DOHH2 (cell line): ENCODE results near the gene FMNL3.

Experiments
- H3F3A ChIP-seq: fragments of 200-600 bp; sonication (generic), shearing (Covaris generic); 2 replicates; pipeline ENCODE4 v1.6.0; 2016; ENCODE audit warnings: antibody characterized with exemption, mild to moderate bottlenecking; ENCODE audit not compliant: control insufficient read depth, insufficient read depth
- H3K27ac ChIP-seq: fragments of 200-600 bp; sonication (generic); 2 replicates; pipeline ENCODE4 v1.5.1; 2014; ENCODE audit warnings: low read depth, mild to moderate bottlenecking, low read length, moderate library complexity
- H3K27me3 ChIP-seq: fragments of 200-600 bp; sonication (generic); 2 replicates; pipeline ENCODE4 v1.6.1; 2014; ENCODE audit warnings: mild to moderate bottlenecking, low read length, mixed read lengths; ENCODE audit not compliant: control insufficient read depth
- H3K36me3 ChIP-seq: fragments of 200-600 bp; sonication (generic); 2 replicates; pipeline ENCODE4 v1.6.1; 2014; ENCODE audit warnings: mild to moderate bottlenecking, low read length, moderate library complexity, mixed read lengths; ENCODE audit not compliant: control insufficient read depth
- H3K4me1 ChIP-seq: fragments of 200-600 bp; sonication (generic); 2 replicates; pipeline ENCODE4 v1.6.1; 2014; ENCODE audit warnings: mild to moderate bottlenecking, low read length, mixed read lengths; ENCODE audit not compliant: control insufficient read depth
- H3K4me2 ChIP-seq: fragments of 200-600 bp; sonication (generic); 2 replicates; pipeline ENCODE4 v1.6.0; 2014; ENCODE audit warnings: mild to moderate bottlenecking, low read length, moderate library complexity
- H3K4me3 ChIP-seq: fragments of 200-600 bp; sonication (generic); 2 replicates; pipeline ENCODE4 v1.5.1; 2014; ENCODE audit warnings: mild to moderate bottlenecking, low read length, mixed read lengths
- H3K79me2 ChIP-seq: fragments of 200-600 bp; sonication (generic); 2 replicates; pipeline ENCODE4 v1.6.1; 2014; ENCODE audit warnings: mild to moderate bottlenecking, low read length, mixed read lengths; ENCODE audit not compliant: control insufficient read depth
- H3K9me2 ChIP-seq: fragments of 200-600 bp; sonication (generic); replicated peaks from 2 replicates; pipeline ENCODE4 v1.6.1; 2014; ENCODE audit warnings: mild to moderate bottlenecking, low read length, mixed read lengths; ENCODE audit not compliant: control insufficient read depth
- H3K9me3 ChIP-seq: fragments of 200-600 bp; sonication (generic); 2 replicates; pipeline ENCODE4 v1.6.1; 2014; ENCODE audit warnings: antibody characterized with exemption, low read length, mixed read lengths; ENCODE audit not compliant: control insufficient read depth, insufficient read depth
- H4K20me1 ChIP-seq: fragments of 200-600 bp; sonication (generic); 2 replicates; pipeline ENCODE4 v1.6.0; 2014; ENCODE audit warnings: low read depth, mild to moderate bottlenecking, antibody characterized with exemption, low read length, moderate library complexity; ENCODE audit not compliant: control insufficient read depth, insufficient read depth
- EZH2phosphoT487 ChIP-seq: fragments of 200-600 bp; sonication (generic); IDR thresholded peaks from 2 replicates; pipeline ENCODE4 v1.6.1; 2017; ENCODE audit warnings: borderline replicate concordance, mild to moderate bottlenecking, antibody characterized with exemption, low read length, moderate library complexity, mixed read lengths
- TF ChIP-seq, protein P1 (sequence below): fragments of 200-600 bp; sonication (generic); IDR thresholded peaks from one replicate; pipeline ENCODE4 v1.5.1; 2014; ENCODE audit warnings: antibody characterized with exemption, mild to moderate bottlenecking, low read depth, low read length; ENCODE audit not compliant: poor library complexity, severe bottlenecking

Gene FMNL3

GRCh38 chr12:49706351-49707127 is 666 bp downstream of the FMNL3 start:
- peak overlapping the region; percentile 53 for H3K27ac ChIP-seq
- H3K9me2 ChIP-seq: no peaks in the 10 kb centered on the region
- peaks cover 43% of the 10 kb centered on the region for H3K79me2 ChIP-seq

DNA sequence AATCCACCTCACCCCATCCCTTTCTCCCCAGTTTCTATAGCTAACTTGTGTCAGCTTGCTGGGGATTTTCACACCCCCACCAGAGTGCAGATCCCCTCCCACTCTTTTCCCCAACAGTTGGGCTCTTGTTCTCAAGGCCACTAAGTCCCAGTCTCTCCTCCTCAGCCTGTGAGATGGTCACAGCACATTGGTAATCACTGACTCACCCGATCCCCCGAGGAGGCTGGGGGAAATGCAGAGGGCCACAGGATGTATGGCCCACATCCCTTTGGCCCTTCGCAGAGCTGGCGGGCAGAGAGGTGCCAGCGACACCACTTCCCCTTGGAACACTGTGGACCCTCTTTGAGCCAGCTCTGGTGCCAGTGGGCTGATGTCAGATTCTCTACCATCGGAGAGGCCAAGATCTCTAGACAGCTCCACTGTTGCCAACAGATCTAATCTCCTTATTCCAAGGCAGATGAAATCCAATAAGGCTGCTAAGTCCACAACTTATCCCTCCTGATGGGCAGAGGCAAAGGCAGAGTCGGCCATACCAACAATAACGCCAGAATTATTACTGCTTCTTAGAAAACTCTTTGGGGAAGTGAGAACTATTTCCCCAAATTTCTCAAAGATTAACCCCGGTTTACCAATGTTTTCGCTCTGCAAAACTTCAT is 1.6 kb downstream of the FMNL3 start:
- peak overlapping the region; percentile 72 for H3K4me3 ChIP-seq

More at GRCh38 chr12:49706351-49707127, 666 bp downstream of the FMNL3 start:
- H3K4me3 ChIP-seq: peak overlapping the region; percentile 72
- H3K9me3 ChIP-seq: no peaks in the 10 kb centered on the region
- peaks cover 17% of the 10 kb centered on the region for H3F3A ChIP-seq
- peaks cover 7% of the 10 kb centered on the region for H3K27me3 ChIP-seq
- no peak for TF ChIP-seq EZH2phosphoT487
- TF ChIP-seq, protein P1, sequence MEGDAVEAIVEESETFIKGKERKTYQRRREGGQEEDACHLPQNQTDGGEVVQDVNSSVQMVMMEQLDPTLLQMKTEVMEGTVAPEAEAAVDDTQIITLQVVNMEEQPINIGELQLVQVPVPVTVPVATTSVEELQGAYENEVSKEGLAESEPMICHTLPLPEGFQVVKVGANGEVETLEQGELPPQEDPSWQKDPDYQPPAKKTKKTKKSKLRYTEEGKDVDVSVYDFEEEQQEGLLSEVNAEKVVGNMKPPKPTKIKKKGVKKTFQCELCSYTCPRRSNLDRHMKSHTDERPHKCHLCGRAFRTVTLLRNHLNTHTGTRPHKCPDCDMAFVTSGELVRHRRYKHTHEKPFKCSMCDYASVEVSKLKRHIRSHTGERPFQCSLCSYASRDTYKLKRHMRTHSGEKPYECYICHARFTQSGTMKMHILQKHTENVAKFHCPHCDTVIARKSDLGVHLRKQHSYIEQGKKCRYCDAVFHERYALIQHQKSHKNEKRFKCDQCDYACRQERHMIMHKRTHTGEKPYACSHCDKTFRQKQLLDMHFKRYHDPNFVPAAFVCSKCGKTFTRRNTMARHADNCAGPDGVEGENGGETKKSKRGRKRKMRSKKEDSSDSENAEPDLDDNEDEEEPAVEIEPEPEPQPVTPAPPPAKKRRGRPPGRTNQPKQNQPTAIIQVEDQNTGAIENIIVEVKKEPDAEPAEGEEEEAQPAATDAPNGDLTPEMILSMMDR: no peak
- peak overlapping the region; percentile 73 for H3K4me2 ChIP-seq
- H3K4me1 ChIP-seq: peaks cover 63% of the 10 kb centered on the region
- H4K20me1 ChIP-seq: no peaks in the 10 kb centered on the region
- no peaks in the 10 kb centered on the region for H3K36me3 ChIP-seq

DNA sequence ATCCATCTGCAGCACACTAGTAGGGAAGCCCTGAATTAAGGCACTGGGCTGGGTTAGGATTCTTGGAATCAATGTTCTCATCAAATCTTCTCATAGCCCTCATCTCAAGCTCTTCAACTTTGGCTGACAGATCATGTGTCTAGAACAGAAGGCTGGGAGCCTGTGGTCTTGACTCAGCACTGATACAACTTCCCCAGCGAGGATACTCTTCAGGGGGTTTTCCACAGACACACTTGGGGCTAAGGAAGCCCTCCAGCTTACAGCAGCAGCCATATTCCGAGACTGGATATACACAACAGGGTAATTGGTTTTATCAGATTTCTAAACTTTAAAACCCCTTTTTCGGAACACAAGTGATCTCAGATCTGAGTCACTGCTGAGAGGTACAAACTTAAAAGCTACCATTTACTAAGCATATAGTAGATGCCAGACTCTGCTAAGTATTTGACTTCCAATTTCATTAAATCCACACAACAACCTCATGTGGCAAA is 3.5 kb downstream of the FMNL3 start:
- H3K27me3 ChIP-seq: no peaks in the 10 kb centered on the region; the same call in 1 of the 2 replicates
- no peak overlapping the region for H3K27ac ChIP-seq
- peak overlapping the region; percentile 44 for H3K4me2 ChIP-seq
- H3K36me3 ChIP-seq: no peaks in the 10 kb centered on the region
- peaks cover 57% of the 10 kb centered on the region for H3K79me2 ChIP-seq
- H4K20me1 ChIP-seq: peaks cover 4% of the 10 kb centered on the region; the same call in 1 of the 2 replicates
- H3K9me3 ChIP-seq: no peaks in the 10 kb centered on the region
- peaks cover 32% of the 10 kb centered on the region for H3F3A ChIP-seq
- H3K4me1 ChIP-seq: peaks cover 82% of the 10 kb centered on the region
- H3K9me2 ChIP-seq: no peaks in the 10 kb centered on the region
- H3K4me3 ChIP-seq: peak overlapping the region; percentile 26
- TF ChIP-seq, protein P1: no peak
- TF ChIP-seq EZH2phosphoT487: no peak

More for the DNA sequence above, 1.6 kb downstream of the FMNL3 start:
- Histone ChIP-seq H3K27me3 (peaks cover 7% of the 10 kb centered on the region), H3K79me2 (peaks cover 47% of the 10 kb centered on the region), H4K20me1 (no peaks in the 10 kb centered on the region), H3K9me2 (no peaks in the 10 kb centered on the region), H3K9me3 (no peaks in the 10 kb centered on the region), H3F3A (peaks cover 20% of the 10 kb centered on the region), H3K36me3 (no peaks in the 10 kb centered on the region), H3K4me2 (peak overlapping the region; percentile 73), H3K4me1 (peaks cover 70% of the 10 kb centered on the region), H3K27ac (no peak overlapping the region)
- TF ChIP-seq EZH2phosphoT487: no peak
- TF ChIP-seq, protein P1: no peak
